ENCODE data around the gene EZH2. TPM values are rescaled to one million over a fixed set of nuclear protein-coding genes. Genes with fewer than 3 reads are reported as not detected.

The EZH2 gene
- total and polyA plus RNA-seq, 2 donors (not counting 3 experiments of a cell fraction or from before 2014, with no cell fraction given) = 16.9 to 33.4 TPM

DNA sequence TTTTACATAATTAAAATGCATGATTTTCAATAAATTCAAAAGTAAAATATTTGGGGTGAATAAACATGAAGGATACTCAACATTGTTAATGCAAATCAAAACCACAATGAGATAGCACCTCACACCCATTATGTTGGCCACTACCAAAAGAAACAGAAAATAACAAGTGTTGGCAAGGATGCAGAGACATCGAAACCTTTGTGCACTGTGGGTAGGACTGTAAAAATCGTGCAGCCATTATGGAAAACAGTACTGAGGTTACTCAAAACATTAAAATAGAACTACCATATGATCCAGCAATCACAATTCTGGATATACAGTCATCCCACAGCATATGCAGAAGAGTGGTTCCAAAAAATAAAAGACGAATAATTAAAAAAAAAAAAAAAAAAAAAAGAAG lies 13.1 kb downstream of the EZH2 start:
- Histone ChIP-seq H3K4me3 (replicated peaks in 1 of 3; ENCODE audit: insufficient read depth in 1 of 3, low read depth in 1 of 3, low read length in 3 of 3) (no peak overlapping the region), H3K27me3 (ENCODE audit: control insufficient read depth in 2 of 2, insufficient read depth in 2 of 2, low read length in 2 of 2) (no peaks in the 10 kb centered on the region), H3K4me1 (ENCODE audit: control insufficient read depth, extremely low read depth, insufficient read depth, low read length) (no peaks in the 10 kb centered on the region), H3K9me1 (replicated peaks; ENCODE audit: control insufficient read depth, extremely low read depth, insufficient read depth, low read length) (no peaks in the 10 kb centered on the region), H3K79me2 (ENCODE audit: control insufficient read depth, insufficient read depth, low read length) (peaks cover 93% of the 10 kb centered on the region), H3K27ac (ENCODE audit: insufficient read depth, low read depth, low read length) (no peak overlapping the region), H3K9ac (replicated peaks; ENCODE audit: extremely low read depth, insufficient read depth, low read length) (no peak overlapping the region), H2AFZ (ENCODE audit: low read depth, low read length) (no peak overlapping the region), H4K20me1 (replicated peaks; ENCODE audit: control insufficient read depth, extremely low read depth, insufficient read depth, low read length) (no peaks in the 10 kb centered on the region), H3K4me2 (ENCODE audit: insufficient read depth, low read length) (no peak overlapping the region), H3K36me3 (ENCODE audit: control insufficient read depth in 2 of 2, extremely low read depth in 1 of 2, insufficient read depth in 2 of 2, low read length in 2 of 2) (no peaks in the 10 kb centered on the region), H3K9me3 (replicated peaks; ENCODE audit: control insufficient read depth, insufficient read depth, low read length) (no peaks in the 10 kb centered on the region)
- intact Hi-C loops (cut with micrococcal nuclease) = no loop called here
- DNase-seq (ENCODE audit: low read depth, low spot score) (no peak), FAIRE-seq (no peak)
- no TSS peak for BruUV-seq (replicated peaks)
- ChIA-PET POLR2A (no interaction called here), CTCF (no interaction called here)
- TF ChIP-seq, protein P1, sequence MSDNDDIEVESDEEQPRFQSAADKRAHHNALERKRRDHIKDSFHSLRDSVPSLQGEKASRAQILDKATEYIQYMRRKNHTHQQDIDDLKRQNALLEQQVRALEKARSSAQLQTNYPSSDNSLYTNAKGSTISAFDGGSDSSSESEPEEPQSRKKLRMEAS (IDR thresholded peaks at IDR 0.05; ENCODE audit: insufficient read depth, insufficient read length) = no peak
- TF ChIP-seq POLR2AphosphoS5 (IDR thresholded peaks at IDR 0.05; ENCODE audit: insufficient read depth, low read depth, low read length) = no peak
- no peak for TF ChIP-seq POLR2A (IDR thresholded peaks at IDR 0.05; ENCODE audit: low read depth, low read length)
- TF ChIP-seq JUN (IDR thresholded peaks at IDR 0.05; ENCODE audit: borderline replicate concordance, insufficient read depth, insufficient read length, low read depth) = no peak
- TF ChIP-seq EZH2 (IDR thresholded peaks at IDR 0.05; ENCODE audit: borderline replicate concordance, low read depth, low read length, severe bottlenecking) = no peak
- TF ChIP-seq MYC (IDR thresholded peaks at IDR 0.05; ENCODE audit: low read depth, low read length) = no peak
- no peak for TF ChIP-seq CTCF (IDR thresholded peaks at IDR 0.05; ENCODE audit: extremely low read depth in 1 of 2, insufficient read depth in 1 of 2, low read depth in 1 of 2, low read length in 2 of 2)
- no peak for TF ChIP-seq GATA2 (IDR thresholded peaks at IDR 0.05; ENCODE audit: insufficient read depth, insufficient read length, low read depth, low read length)
- TF ChIP-seq FOS (IDR thresholded peaks at IDR 0.05; ENCODE audit: borderline replicate concordance, insufficient read depth, low read length) = no peak
- dilution Hi-C loops (cut with MboI; ENCODE audit: extremely low pct_ligation_motif_present, low sequenced_read_pairs) = no loop called here
